Hematopoietic multipotent progenitor cell treated with erythropoietin and hydrocortisone succinate and interleukin-3 and kit ligand, for 4 days (in vitro differentiated cells): ENCODE results near the gene MAPK10.
A peak's percentile ranks its signal among the peaks of the same experiment; 100 is the strongest.

Experiments
- DNase-seq: peaks from one replicate; pipeline ENCODE4 v3.0.0-alpha.2; 2015

Gene MAPK10

DNA sequence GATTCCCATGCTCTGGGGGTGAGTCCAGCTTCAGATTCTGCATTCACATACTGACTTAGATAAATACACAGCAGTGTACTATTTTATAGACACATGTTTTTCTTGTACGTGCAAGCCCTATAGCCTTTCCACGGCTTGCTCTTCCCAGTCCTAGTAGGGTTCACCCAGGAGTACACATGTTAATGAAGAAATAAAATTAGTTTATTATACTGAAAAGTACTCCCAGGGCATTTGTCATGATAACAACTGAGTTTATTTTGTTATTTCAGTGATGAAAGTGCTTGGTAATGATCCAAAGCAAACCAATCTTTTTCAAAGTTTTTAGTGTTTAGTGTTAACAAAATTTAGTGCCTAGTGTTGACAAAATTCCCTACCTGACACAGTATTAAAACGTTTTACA is 21.3 kb downstream of the MAPK10 start:
- no peak for DNase-seq

DNA sequence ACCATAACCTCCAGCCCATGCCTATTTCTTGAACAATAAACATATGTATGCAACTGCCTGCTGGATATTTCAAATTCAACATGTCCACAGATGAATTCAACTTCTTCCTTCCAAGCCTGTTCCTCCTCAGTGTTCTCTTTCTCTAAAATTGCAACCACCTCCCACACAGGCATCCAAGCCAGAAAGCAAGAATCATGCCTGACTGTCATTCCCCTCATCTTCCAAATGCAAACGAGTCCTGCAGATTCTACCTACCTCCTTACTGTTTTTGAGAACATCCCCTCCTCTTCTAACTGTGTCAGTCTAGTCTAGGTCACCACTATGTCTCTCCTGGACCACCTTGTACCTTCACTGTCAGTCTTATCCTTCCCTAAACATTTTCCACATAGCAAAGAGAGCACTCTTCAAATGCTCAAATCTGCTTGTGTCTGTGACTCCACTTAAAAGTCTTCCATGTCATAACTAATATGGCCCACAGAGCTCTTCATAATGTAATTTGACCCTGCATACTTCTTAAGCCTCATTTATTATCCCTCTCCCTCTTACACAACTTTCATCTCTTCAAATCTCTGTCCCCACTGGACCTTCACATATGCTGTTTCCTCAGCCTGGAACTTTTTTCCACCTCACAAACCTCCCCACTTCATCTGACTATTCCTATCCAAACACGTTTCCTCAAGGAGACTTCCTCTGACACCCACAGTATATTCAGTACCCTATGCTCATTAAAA is 25.7 kb downstream of the MAPK10 start:
- DNase-seq, result no peak

DNA sequence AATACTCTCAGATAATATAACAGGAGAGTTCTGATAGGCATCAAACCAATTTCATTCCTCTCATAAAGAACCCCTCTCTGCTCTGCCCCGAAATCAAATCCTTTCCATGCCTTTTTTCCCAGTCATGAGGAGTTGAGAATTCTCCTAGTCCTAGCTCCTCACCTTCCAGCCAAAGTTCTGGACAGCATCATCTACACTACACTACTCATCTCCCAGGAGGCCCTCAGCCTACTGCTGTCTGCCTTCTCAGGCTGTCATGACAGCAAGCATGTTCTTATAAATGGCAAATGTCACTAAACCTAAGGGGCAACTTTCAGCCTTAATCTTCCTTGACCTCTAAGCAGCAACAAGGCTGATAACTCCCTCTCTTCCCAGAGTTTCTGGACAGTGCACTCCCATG is 26.6 kb downstream of the MAPK10 start:
- no peak for DNase-seq

DNA sequence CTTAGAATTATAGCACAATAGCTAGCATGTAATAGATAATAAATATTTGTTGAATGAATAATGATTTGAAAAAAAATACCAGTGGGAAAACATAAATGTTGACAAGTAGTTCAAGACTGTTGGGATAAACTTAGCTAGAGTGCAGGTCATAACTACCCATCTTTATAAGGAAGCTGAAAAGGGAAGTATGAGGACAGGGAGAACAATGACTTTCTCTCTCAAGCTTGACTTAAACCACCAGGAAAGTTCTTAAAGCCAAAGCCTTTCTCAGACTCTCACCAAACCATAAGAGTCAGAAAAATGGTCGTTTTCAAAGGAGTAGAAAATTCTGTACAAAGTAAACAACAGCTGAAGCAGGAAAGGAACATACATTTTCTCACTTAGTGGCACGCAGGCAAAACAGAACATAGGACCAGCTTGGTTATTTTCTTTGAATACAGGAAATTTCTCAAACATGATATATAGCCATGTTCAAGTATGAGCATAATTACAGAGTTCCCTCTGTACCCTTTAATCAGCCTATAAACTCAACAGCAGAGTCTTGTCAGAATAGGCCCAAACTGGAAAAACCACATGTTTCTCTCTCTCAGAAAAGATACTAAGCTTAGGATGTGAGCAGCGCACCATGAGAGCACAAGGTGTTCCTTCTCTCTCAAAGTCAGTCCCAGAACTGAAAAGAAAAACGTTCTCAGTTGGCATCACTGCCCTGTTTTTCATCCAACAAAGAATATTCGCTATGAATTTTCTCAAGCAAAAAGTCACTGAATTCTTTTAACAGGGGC is 28.7 kb downstream of the MAPK10 start:
- DNase-seq, result peak; percentile 14

DNA sequence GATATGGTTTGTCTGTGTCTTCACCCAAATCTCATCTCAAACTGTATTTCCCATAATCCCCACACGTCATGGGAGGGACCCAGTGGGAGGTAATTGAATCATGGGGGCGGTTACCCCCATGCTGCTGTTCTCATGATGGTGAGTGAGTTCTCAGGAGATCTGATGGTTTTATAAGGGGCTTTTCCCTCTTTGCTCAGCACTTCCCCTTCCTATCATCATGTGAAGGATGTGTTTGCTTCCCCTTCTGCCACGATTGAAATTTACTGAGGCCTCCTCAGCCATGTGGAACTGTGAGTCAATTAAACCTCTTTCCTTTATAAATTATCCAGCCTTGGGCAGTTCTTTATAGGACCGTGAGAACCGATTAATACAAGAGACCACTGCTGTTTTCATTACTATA is 29.4 kb downstream of the MAPK10 start:
- peak; percentile 13 for DNase-seq

DNA sequence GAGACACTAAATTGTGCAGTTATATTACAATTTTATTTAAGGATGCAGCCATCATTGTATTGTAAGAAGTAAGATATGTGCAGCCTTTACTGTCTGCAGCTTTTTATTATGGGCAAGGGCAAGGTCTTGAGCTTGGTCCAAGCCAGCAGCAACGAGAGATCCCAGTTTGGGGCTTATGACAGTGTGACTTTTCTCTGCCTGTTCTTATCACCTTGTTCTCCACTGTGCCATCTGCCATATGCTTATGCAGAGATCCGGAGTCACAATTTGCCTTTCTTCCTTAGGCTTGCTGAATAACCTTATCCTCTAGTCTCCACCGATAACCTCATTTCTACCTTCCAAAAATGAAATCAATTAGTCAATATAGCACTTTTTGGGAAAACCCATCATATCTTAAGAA is 30.4 kb downstream of the MAPK10 start:
- DNase-seq, result no peak

DNA sequence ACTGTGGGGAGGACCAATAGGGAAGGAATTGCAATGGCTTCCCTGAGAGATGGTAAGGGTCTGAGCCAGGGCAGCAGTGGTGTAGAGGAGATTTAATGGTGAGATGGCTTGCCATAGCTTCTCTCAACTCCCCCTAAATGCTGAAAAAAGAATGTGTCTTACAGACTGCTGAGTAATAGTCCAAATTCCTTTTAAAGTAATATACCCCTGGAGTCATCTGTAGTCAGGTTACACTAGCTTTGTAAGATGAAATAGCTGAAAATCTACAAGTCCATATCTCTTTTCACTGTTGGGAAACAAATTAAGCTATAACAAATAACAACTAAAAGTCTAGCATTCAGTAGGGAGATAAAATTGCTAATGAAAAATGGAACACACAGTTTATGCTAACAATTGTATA is 33.5 kb downstream of the MAPK10 start:
- DNase-seq, result no peak

DNA sequence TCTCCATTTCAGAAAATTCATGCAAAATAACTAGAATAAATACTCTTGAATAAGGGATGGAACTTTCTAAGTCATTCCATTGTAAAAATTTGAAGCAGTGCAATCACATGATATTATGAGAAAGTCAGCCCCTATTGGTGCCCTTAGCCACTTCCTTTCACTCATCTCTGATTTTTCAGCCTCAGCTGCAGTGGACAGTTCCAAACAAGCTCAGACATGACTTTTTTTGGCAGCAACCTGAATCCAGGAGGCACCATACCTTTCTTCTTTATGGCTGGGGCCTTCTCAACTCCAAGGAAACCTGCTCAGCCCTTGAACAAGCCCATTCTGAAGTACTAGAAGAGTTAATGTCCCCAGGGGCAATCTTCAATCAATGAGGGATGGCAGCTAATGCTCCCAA is 40.5 kb downstream of the MAPK10 start:
- no peak for DNase-seq

DNA sequence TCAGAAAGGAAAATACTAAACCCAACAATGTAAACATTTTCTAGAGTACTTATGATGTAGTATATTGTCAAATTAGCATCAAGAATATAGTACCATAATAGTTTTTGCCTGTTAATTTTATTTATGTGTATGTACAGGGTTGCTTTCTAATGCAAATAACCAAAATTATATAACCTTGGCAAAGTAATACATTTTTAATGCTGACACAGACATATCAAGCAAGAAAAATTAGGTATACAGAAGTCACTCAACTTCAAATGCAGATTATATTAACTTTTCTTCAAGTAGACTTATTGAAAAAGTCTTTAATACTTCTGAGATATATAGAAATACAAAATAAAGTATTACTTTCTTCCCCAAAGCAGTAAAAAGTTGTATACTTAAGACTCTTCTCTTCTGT is 44.3 kb downstream of the MAPK10 start:
- DNase-seq, result no peak

DNA sequence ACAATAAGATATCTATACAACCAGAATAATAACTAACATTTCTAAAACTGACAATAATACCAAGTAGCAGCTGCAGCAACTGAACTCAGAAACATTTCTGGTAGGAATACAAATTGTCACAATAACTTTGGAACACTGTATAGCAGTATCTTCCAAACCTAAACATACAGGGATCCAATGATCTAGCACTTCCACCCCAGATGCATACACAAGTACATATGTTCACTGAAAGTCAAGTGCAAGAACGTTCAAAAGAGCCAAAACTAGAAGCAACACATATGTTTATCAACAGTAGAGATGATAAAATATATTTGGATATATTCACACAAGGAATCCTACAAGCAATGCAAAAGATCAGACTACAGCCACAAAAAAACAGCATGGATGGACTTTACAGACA is 46.2 kb downstream of the MAPK10 start:
- DNase-seq, result no peak

DNA sequence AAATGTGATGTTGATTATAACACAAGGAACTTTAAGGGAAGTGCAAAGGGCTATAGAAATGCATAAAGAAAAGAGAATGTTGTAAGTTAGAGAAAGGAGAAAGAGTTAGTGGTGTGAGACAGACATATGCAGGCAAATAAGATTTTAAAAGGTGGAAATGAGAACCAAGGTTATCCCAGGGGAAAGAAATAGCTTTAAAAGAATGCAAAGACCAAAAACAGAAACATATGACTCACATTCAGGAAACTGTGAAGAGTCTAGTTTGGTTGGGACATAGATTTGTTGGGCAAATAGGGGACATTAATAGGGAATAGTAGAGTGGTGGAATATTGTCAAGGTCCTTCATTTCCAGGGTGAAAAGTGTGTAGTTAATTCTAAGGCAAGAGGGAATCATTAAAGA is 52.4 kb downstream of the MAPK10 start:
- no peak for DNase-seq

DNA sequence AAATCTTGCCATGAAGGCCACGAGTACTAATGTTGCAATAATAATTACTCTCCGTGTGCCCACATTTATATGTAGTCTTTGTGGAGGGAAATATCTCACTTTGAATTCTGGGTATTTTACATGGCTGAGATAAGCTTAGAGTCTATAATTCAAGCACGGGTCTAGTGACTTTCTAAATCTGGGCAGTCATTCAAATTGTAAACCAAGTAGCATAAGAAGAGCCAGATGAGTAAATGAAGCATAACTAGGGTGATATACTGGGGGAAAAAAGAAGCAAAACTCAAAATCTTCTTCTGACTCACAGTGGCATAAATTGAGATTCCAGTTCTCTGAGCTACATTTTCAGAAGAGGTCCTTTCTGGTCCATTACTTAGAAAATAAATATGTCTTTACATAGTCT is 53.0 kb downstream of the MAPK10 start:
- DNase-seq, result no peak

DNA sequence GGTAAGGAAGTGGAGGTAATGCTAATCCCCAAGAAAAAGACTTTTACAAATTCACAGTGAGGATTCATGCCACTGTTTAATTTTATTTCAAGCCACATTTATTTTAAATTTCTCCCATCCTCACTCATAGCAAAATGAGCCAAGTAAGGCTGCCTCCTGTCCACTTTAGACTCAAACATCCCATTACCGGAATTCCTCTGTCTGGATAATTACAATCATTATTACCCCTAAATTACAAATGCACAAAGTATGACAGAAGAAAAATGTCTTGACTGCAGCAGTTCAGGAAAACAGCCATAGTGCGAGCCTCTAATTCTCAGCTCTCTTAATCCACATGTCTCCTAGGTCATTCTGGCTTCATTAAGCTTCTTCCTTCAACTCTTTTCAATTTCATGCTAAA is 57.0 kb downstream of the MAPK10 start:
- DNase-seq, result no peak

DNA sequence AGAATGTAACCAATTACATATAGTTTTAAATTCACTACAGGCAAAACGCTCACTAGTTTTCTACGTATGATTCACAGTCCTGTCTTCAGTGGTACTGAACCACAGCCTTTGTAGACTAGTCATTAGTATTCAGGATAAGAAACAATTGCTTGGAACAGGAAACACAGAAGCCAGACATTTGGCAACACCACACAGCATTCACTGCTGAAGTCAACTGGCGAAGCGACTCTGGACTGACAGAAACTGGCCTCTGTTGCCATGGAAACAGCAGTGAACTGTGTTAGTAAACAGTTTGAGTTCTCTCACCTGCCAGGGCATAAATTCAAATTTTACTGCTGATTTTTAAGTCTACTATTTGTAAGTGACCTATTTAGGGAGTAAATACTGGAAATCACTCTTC is 57.6 kb downstream of the MAPK10 start:
- no peak for DNase-seq

DNA sequence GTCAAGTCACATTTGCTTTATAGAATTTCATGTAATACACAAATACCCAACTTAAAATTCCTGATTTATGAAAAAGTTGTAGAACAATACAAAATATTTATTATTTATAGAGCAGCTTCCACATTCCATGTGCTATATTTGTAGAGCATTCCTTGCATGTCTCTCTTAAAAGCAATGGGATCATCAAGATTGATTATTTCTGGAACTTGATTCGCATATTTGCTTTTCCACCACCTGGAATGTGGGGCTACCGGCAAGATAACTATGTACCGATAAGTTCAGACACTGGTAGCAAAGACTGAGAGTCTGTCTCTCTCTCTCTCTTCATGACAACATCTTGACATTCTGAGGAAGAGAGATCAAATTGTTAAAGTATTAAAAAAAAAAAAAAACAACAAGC is 59.3 kb downstream of the MAPK10 start:
- no peak for DNase-seq

DNA sequence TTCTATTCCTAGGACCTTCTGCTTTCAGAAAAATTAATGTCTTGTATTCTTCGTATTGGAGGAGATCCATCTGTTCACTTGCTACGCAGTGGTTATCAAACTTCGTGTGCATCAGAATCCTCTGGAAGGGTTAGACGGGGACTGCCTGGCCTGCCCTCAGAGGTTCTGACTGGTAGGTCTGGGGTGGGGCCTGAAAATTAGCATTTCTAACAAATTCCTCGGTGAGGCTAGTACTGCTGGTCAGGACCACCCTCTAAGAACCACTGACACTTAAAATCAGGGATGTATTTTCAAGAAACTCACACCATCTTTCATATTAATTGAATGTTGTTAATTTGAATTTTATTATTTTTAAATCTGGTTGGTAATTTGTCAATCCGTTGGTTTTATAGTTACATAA is 63.0 kb downstream of the MAPK10 start:
- DNase-seq, result no peak

DNA sequence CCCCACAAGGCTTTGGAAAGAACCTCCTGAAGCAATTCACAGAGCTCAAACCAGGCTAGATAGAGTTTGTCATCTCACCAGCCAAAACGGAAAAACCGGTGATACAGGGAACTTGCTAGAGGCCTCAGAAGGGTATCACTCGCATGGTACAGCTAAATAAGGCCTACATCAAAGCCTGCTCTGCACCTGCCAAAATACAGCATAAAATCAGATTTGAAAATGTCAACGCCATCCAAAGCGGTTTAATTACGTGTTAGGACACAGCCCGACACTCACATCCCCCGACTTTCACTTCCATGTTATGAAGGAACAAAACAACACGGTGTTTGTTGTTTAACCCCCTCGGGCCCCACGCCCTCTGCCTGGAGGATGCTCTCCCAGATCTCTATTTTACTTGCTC is 65.0 kb downstream of the MAPK10 start:
- no peak for DNase-seq

DNA sequence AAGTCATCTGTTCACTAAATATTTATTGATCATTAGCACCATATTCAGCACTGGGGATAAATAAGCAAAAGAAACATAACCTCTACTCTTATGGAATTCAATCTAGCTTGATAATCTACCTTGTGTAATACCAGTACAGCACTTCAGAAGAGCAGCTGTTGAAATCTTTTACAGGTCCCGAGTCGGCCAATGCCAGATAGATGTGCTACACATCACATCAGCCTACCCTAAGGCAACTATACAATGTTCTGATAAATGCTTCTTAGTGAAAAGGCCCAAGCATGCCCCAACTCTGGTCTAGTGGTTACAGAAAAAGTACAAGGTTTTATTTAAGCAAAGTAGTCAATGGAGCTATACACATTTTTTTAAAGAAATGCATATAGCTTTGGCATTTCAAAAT is 68.7 kb downstream of the MAPK10 start:
- DNase-seq, result no peak

DNA sequence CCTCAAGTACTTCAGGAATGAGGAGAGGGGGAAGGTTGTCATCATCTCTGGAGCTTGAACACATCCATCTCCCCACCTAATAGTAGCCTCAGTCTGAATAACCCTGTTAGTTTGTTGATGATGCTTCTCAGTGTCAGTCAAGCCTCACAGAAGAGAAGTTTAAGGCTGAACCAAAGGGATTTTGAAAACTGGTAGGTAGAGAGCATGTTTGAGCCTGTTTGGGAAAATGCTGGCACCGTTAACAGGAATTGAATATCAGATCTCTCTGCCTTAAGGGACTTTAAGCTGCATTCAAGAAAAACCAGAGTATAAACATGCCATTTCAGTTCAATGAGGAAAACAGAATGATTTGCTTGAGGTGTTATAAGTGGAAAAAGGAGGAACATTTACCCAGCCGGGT is 73.1 kb downstream of the MAPK10 start:
- no peak for DNase-seq

DNA sequence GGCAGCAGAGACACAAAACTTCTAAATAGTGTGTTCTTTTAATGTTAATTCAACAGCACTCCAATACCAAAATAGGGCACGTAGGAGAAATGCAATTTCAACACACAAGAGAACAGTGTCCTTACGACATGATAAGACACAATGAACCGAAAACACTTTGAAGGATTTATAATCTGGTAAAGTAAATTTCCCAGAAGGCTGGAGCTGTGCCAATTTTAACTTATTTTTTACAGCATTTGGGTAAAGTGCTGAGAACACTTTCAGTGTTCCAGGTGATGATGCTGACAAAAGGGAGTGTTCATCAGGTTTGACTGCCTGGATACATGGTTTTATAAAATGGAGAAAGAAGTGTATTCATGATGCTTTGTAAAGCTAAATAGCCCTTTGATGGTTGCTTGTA is 76.5 kb downstream of the MAPK10 start:
- DNase-seq, result peak; percentile 3

DNA sequence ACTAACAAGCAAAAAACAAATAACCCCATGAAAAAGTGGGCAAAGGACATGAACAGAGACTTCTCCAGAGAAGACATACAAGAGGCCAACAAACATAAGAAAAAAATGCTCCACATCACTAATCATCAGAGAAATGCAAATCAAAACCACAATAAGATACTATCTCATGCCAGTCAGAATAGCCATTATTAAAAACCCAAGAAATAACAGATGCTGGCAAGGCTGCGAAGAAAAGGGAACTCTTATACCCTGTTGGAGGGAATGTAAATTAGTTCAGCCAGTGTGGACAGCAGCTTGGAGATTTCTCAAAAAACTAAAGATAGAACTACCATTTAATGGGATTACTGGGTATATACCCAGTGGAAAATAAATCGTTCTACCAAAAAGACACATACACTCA is 79.6 kb downstream of the MAPK10 start:
- peak; percentile 12 for DNase-seq

DNA sequence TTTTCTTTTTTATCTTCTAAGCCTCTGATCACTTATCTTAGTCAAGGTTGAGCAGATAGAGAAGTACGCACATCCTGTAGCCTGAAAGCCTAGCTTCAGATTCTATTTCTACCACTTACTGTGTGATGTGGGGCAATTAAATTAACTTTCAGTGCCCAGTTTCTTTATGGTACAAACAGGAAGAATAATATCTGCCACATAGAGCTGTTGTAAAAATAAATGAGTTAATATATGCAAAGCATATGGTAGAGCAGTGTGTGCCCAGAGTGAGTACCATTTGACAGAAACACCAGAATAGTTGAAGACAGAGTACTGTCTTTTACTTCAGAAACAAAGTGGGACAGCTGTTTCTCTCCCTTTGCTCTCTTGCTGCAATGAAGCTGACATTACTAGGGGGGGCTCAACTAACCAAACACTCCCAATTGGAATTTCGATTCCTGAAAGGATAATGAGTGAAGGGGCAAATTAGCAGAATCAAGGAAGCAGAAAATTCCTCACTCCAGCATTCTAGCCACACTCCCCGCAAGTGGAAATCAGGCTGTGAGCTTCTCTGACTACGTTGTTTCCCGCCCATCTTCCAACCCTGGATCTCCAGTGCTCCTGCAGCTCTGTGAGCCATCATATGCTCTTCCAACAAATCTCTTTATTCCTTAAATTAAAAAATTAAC is 80.4 kb downstream of the MAPK10 start:
- DNase-seq, result no peak

DNA sequence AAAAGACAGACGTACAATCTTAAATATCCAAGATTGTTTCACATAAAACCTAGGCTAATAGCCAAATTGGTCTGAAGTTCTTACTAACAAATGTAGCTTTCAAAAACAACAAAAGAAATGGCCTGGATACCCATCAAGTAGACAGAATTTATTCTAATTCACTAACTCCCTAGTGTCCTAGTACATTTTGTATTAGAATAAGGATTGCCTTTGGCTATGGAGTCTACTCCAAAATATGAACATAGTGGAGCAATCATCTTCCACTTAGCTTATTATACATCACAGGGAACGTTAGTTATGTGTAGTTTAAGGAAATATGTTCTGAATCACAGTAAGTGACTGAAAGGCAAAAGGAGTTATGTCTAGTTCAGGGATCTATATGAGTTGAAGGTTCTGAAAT is 81.7 kb downstream of the MAPK10 start:
- no peak for DNase-seq

DNA sequence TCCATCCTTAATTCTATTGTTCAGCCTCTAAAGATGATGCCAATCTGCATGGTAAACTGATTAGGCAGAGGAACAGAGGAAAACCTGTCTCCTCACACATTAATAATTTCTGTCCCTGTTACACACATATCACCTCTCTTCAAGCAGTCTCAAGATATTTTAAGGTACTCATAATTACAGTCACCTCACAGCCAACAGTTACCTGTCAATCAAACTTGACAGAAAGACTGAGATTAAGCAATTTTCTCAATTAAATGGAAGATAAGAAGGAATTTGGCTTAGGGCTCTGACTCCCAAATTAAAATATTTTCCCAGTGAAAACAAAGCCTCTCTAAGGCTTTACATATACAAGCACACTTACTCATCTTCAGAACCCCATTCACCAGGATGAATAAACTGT is 85.2 kb downstream of the MAPK10 start:
- no peak for DNase-seq
